GM12865 (cell line): ENCODE results near the gene CSTPP1.
A peak's percentile ranks its signal among the peaks of the same experiment; 100 is the strongest.

Experiments
- DNase-seq: peaks from one replicate; pipeline ENCODE4 v3.0.0; 2010; ENCODE audit warnings: low read depth
- H3K4me3 ChIP-seq: 2 replicates; pipeline ENCODE4 v1.5.1; 2011; ENCODE audit warnings: mild to moderate bottlenecking, low read depth, low read length, control low read depth
- TF ChIP-seq, protein P1 (sequence below): IDR thresholded peaks from 2 replicates; pipeline ENCODE4 v1.5.1; 2011; ENCODE audit warnings: low read length, control low read depth, low read depth, inconsistent platforms; ENCODE audit not compliant: insufficient read depth; ENCODE audit errors: missing control alignments

The CSTPP1 gene

DNA sequence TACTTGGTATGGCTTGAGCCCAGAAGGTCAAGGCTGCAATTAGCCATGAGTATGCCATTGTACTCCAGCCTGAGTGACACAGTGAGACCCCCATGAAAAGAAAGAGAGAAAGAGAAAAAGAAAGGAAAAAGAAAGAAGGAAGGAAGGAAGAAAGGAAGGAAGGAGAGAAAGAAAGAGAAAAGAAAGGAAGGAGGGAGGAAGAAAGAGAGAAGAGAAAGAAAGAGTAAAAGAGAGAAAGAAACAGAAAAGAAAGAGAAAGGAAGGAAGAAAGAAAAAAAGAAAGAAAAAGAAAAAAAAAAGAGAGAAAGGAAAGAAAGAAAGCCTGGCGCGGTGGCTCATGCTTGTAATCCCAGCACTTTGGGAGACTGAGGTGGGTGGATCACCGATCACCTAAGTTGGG lies 77.5 kb downstream of the CSTPP1 start:
- H3K4me3 ChIP-seq = no peak overlapping the region
- TF ChIP-seq, protein P1, sequence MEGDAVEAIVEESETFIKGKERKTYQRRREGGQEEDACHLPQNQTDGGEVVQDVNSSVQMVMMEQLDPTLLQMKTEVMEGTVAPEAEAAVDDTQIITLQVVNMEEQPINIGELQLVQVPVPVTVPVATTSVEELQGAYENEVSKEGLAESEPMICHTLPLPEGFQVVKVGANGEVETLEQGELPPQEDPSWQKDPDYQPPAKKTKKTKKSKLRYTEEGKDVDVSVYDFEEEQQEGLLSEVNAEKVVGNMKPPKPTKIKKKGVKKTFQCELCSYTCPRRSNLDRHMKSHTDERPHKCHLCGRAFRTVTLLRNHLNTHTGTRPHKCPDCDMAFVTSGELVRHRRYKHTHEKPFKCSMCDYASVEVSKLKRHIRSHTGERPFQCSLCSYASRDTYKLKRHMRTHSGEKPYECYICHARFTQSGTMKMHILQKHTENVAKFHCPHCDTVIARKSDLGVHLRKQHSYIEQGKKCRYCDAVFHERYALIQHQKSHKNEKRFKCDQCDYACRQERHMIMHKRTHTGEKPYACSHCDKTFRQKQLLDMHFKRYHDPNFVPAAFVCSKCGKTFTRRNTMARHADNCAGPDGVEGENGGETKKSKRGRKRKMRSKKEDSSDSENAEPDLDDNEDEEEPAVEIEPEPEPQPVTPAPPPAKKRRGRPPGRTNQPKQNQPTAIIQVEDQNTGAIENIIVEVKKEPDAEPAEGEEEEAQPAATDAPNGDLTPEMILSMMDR = no peak
- no peak for DNase-seq

GRCh38 chr11:47018637-47019036 lies 82.1 kb downstream of the CSTPP1 start:
- TF ChIP-seq, protein P1 = no peak
- DNase-seq = no peak
- H3K4me3 ChIP-seq = no peak overlapping the region

DNA sequence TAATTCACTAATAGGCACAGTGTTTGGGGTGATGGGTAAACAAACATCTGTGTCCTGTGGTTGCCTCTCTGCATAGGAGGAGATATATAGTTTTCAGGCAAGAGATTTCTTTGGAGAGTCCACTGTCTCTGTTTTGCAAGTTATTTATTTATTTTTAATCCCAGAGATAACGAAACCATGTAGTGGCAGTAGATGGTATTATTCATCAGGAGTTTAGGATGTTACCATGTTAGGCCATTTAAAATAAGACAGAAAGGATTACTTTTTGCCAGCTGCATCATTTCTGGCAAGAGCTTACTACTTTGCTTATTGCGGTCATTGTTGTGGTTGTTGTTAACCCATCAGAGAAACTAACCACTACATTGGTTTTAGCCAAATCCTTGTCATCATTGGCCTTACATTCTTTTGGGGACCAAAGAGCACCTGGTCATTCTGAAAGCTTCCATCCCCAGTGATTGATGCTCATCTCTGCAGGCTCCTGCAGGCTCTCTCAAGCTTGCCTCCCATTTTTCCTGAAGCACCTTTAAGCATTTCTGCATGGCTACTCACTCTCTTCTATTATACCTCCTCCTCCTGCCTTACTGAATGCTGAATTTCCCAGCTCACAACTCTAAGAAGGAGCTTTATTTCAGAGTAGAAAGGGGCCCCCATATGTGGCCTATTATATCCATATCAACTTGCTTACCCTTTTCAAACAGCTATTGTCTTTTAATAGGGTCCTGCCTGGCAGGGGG lies 84.4 kb downstream of the CSTPP1 start:
- TF ChIP-seq, protein P1 = no peak
- peak; percentile 66 for DNase-seq
- no peak overlapping the region for H3K4me3 ChIP-seq

DNA sequence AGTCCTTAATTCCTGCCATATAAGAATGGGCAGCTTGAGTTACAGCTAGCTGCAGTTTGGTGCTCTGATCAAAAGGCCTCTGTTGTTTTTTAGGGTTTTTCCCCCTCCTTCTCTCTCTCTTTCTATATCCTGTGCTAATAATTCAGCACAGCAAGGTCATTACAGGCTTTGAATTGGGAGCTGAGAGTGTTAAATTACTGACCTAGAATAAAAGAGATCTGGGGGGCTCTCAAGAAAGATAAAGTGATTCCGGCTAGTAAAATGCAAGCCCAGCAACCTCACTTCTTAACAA lies 84.9 kb downstream of the CSTPP1 start:
- H3K4me3 ChIP-seq = no peak overlapping the region
- DNase-seq = peak; percentile 2
- TF ChIP-seq, protein P1 = no peak

GRCh38 chr11:47021965-47022364 lies 85.4 kb downstream of the CSTPP1 start:
- DNase-seq = no peak
- no peak overlapping the region for H3K4me3 ChIP-seq
- TF ChIP-seq, protein P1 = no peak

DNA sequence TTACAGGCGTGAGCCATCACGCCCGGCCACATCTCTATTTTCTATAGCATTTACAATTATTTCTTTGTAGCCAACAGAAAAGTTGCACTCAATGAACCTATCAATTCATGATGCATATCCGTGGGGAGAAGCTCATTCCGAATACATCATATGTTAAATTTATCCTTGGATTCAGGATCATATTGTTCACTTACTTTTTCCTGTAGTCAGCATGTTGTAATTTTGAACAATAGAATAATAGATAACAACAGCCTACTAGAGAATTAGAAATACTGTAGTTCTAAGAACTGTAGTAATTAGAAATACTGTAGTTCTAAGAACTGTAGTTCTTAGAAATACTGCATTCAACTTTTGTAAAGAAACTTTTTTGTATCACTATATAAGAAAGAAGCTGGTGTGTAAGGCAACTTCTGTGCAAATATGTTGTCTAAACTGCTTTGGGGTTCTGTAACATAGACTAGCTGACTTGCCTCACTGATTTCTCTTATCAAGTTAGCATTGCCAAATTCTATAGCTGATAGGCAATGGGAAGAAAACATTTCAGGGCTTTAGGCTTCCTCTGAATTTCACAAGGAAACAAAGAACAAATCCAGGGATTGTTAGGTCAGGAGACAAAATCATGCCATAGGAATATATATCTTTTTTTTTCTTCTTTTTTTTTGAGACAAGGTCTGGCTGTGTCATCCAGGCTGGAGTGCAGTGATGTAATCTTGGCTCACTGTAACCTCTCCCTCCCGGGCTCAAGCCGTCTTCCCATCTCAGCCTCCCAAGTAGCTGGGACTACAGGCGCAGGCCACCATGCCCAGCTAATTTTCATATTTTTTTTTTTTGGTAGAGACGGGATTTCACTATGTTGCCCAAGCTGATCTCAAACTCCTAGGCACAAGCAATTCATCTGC lies 91.9 kb downstream of the CSTPP1 start:
- TF ChIP-seq, protein P1 = no peak
- no peak for DNase-seq
- no peak overlapping the region for H3K4me3 ChIP-seq
